MCF 10A (cell line): ENCODE measurements around the gene PAQR8. TPM values are rescaled to one million over a fixed set of nuclear protein-coding genes. Genes with fewer than 3 reads are reported as not detected.

Experiments
- BruUV-seq: library from RNA; stranded (reverse); fragments of 400-500 nt; replicated peaks from 2 replicates; lab custom pipeline; 2021; lab: Mats Ljungman, UMichigan
- CTCF ChIA-PET: fragments of 300-600 bp; sonication (Branson Sonifier 250); formaldehyde crosslinking; extraction: SDS; loops from one replicate; lab custom pipeline; 2021; ENCODE audit warnings: antibody characterized with exemption, inconsistent platforms; lab: Yijun Ruan, JAX
- POLR2A ChIA-PET: fragments of 300-600, 350-650 bp; sonication (Branson Sonifier 250); formaldehyde crosslinking; extraction: SDS; loops from one replicate; lab custom pipeline; 2020; ENCODE audit warnings: antibody characterized with exemption, inconsistent platforms; lab: Yijun Ruan, JAX
- DNase-seq: peaks from one replicate; pipeline ENCODE4 v3.0.0-alpha.2; 2018; ENCODE audit not compliant: unreplicated experiment
- H3K27ac Mint-ChIP-seq: one replicate; pipeline ENCODE4 v1.8.0; 2022; ENCODE audit warnings: mild to moderate bottlenecking, low read depth, mixed read lengths; ENCODE audit not compliant: unreplicated experiment
- H3K27me3 Mint-ChIP-seq: one replicate; pipeline ENCODE4 v1.8.0; 2022; ENCODE audit warnings: mixed read lengths; ENCODE audit not compliant: insufficient read depth, unreplicated experiment
- H3K36me3 Mint-ChIP-seq: one replicate; pipeline ENCODE4 v1.8.0; 2022; ENCODE audit warnings: mild to moderate bottlenecking, moderate library complexity, mixed read lengths; ENCODE audit not compliant: insufficient read depth, unreplicated experiment
- H3K4me1 Mint-ChIP-seq: one replicate; pipeline ENCODE4 v1.8.0; 2022; ENCODE audit warnings: mixed read lengths; ENCODE audit not compliant: insufficient read depth, unreplicated experiment
- H3K4me3 Mint-ChIP-seq: one replicate; pipeline ENCODE4 v1.8.0; 2022; ENCODE audit warnings: mild to moderate bottlenecking, moderate library complexity, mixed read lengths; ENCODE audit not compliant: unreplicated experiment
- H3K9me3 Mint-ChIP-seq: one replicate; pipeline ENCODE4 v1.8.0; 2022; ENCODE audit warnings: mixed read lengths; ENCODE audit not compliant: unreplicated experiment
- CTCF ChIP-seq: fragments of 200-600 bp; IDR thresholded peaks from one replicate; pipeline ENCODE4 v1.8.0; 2022; ENCODE audit warnings: antibody characterized with exemption, mild to moderate bottlenecking; ENCODE audit not compliant: unreplicated experiment
- intact Hi-C: fragments of 100-400 bp; cut with micrococcal nuclease; formaldehyde crosslinking; loops from 2 replicates; pipeline ENCODE4 v1.14.1; 2022
- total RNA-seq: library from RNA; stranded (reverse); gene quantifications from 2 replicates; pipeline ENCODE4 v1.2.3, GENCODE V29; 2022

The PAQR8 gene
- total RNA-seq, 1 experiment from 2014 or later, result 1.9 TPM

GRCh38 chr6:52346503-52346902, 15.4 kb upstream of the PAQR8 start:
- DNase-seq, result no peak
- H3K9me3 Mint-ChIP-seq, result no peaks in the 10 kb centered on the region
- H3K4me1 Mint-ChIP-seq, result peaks cover 4% of the 10 kb centered on the region
- POLR2A ChIA-PET, result no interaction called here
- no peak overlapping the region for H3K4me3 Mint-ChIP-seq
- intact Hi-C loops, result no loop called here
- no TSS peak for BruUV-seq
- TF ChIP-seq CTCF, result no peak
- no peaks in the 10 kb centered on the region for H3K27me3 Mint-ChIP-seq
- no peak overlapping the region for H3K27ac Mint-ChIP-seq
- CTCF ChIA-PET, result interaction anchor here (1.0 kb wide), 1 partner anchor 44 kb away, joined by 3 read pairs; no protein-coding TSS in a partner anchor
- H3K36me3 Mint-ChIP-seq, result no peaks in the 10 kb centered on the region

GRCh38 chr6:52347818-52348217, 14.1 kb upstream of the PAQR8 start:
- H3K36me3 Mint-ChIP-seq, result no peaks in the 10 kb centered on the region
- H3K27ac Mint-ChIP-seq, result no peak overlapping the region
- no peak for TF ChIP-seq CTCF
- no TSS peak for BruUV-seq
- ChIA-PET CTCF (interaction anchor here (0.7 to 1.2 kb wide), 3 partner anchors 52 to 261 kb away, joined by 3 read pairs; no protein-coding TSS in a partner anchor), POLR2A (no interaction called here)
- no peak overlapping the region for H3K4me3 Mint-ChIP-seq
- H3K4me1 Mint-ChIP-seq, result peaks cover 11% of the 10 kb centered on the region
- H3K9me3 Mint-ChIP-seq, result no peaks in the 10 kb centered on the region
- no peaks in the 10 kb centered on the region for H3K27me3 Mint-ChIP-seq
- intact Hi-C loops, result no loop called here
- no peak for DNase-seq

GRCh38 chr6:52351879-52352238, 10.1 kb upstream of the PAQR8 start:
- Mint-ChIP-seq H3K27ac (peak overlapping the region; percentile 97), H3K4me1 (peaks cover 16% of the 10 kb centered on the region), H3K9me3 (no peaks in the 10 kb centered on the region), H3K36me3 (no peaks in the 10 kb centered on the region), H3K4me3 (peak overlapping the region; percentile 58), H3K27me3 (no peaks in the 10 kb centered on the region)
- intact Hi-C loops, result loop anchor here (2.0 kb wide), 1 partner anchor 67 kb away; the partner anchor contains the start of gene MCM3
- TF ChIP-seq CTCF, result no peak
- BruUV-seq, result no TSS peak
- no peak for DNase-seq
- ChIA-PET CTCF (interaction anchor here (0.7 to 1.7 kb wide), 6 partner anchors 12 to 331 kb away, joined by 3 to 6 read pairs (median 3); partner anchors contain the start of gene MCM3), POLR2A (interaction anchor here (0.6 to 3.8 kb wide), 7 partner anchors 10 to 70 kb away, joined by 3 to 21 read pairs (median 5); partner anchors contain the start of genes MCM3 and PAQR8)

- intact Hi-C loops, result loop anchor here (2.0 kb wide), 1 partner anchor 68 kb away; the partner anchor contains the start of gene MCM3
- ChIA-PET CTCF (interaction anchor here (0.7 to 1.7 kb wide), 8 partner anchors 12 to 332 kb away, joined by 3 to 6 read pairs (median 3); partner anchors contain the start of gene MCM3), POLR2A (interaction anchor here (0.6 to 3.8 kb wide), 10 partner anchors 10 to 69 kb away, joined by 3 to 21 read pairs (median 4); partner anchors contain the start of genes MCM3 and PAQR8)
- Mint-ChIP-seq H3K9me3 (no peaks in the 10 kb centered on the region), H3K4me1 (peaks cover 16% of the 10 kb centered on the region), H3K4me3 (peak overlapping the region; percentile 58), H3K27ac (peak overlapping the region; percentile 97), H3K36me3 (no peaks in the 10 kb centered on the region), H3K27me3 (no peaks in the 10 kb centered on the region)
- no peak for TF ChIP-seq CTCF
- no TSS peak for BruUV-seq
- DNase-seq, result peak; percentile 95
Measured at GRCh38 chr6:52352239-52353018, 9.5 kb upstream of the PAQR8 start.
